Breast epithelium (tissue), 3 donors: Measurements from ENCODE around the gene FHAD1.

Source experiments
- CTCF ChIP-seq, 3 donors: fragments of 450-650 bp; IDR thresholded peaks; one replicate each; pipeline ENCODE4 v1.5.1; 2016 to 2017; ENCODE audit warnings: antibody characterized with exemption in 3 of 3, mild to moderate bottlenecking in 3 of 3, moderate library complexity in 3 of 3
- POLR2AphosphoS5 ChIP-seq, 3 donors: sonication (generic); formaldehyde crosslinking; IDR thresholded peaks; one replicate each; pipeline ENCODE4 v1.6.1; 2017; ENCODE audit warnings: antibody characterized with exemption in 3 of 3

DNA sequence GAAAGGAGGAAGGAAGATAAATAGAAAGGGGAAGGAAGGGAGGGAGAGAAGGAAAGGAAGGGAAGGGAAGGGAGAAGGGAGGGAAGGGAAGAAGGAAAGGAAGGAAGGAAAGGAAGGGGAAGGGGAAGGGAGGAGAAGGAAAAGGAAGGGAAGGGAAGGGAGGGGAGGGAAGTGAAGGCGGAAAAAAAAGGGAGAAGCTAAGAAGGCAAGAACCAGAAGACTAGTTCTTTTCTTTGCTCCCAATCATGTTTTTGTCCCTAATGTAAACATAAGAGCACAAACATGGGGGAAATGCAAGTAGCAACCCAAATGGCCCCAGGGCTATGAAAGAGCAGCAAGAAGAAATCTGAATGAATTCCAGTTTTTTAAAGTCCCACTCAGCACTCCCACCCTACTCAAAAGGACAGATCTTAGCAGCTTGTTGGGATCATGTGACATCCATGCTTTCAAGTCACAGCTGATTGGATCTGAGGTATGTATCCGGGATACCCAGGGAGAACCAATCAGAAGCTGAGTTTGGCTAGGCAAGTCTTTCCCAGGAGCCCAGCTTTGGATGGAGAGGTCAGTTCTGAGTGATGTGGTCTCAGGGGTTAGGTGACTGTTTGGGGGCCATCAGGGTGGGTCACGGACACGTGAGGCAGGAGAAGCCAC is 24.2 kb upstream of the FHAD1 start:
- TF ChIP-seq CTCF (IDR thresholded peaks at IDR 0.05) (no peak), POLR2AphosphoS5 (IDR thresholded peaks at IDR 0.05) (no peak)
